SK-N-SH treated with all-trans-retinoic acid at 6 μM for 48 hours (cell line): ENCODE results near the gene HIBCH.
"Not testable (repeated sequence)": the region's sequence is repeated elsewhere in the genome, so short reads cannot be mapped to it uniquely, and the experiment has no call there.

ENCODE experiments used
- ATAC-seq: fragments of 200-7000 bp; cut with Tn5 transposase; 3 replicates; pipeline ENCODE4 v1.9.1; 2020; ENCODE audit warnings: mild to moderate bottlenecking, moderate library complexity
- BACH2 ChIP-seq: fragments of 250-450 bp; sonication (Bioruptor Pico); IDR thresholded peaks from 2 replicates; pipeline ENCODE4 v1.9.0; 2021; ENCODE audit warnings: mild to moderate bottlenecking, borderline replicate concordance
- CREB5 ChIP-seq: fragments of 250-450 bp; sonication (Bioruptor Pico); IDR thresholded peaks from 2 replicates; pipeline ENCODE4 v1.5.1; 2020; ENCODE audit warnings: low read depth, mild to moderate bottlenecking, moderate library complexity
- CSDC2 ChIP-seq: fragments of 250-450 bp; sonication (Bioruptor Pico); IDR thresholded peaks from 2 replicates; pipeline ENCODE4 v1.5.0; 2020; ENCODE audit warnings: mild to moderate bottlenecking, moderate library complexity
- ESRRG ChIP-seq: fragments of 250-450 bp; sonication (Bioruptor Pico); IDR thresholded peaks from 2 replicates; pipeline ENCODE4 v1.6.1; 2021; ENCODE audit warnings: mild to moderate bottlenecking
- GLIS3 ChIP-seq: fragments of 250-450 bp; sonication (Bioruptor Pico); IDR thresholded peaks from 2 replicates; pipeline ENCODE4 v1.5.0; 2020; ENCODE audit warnings: mild to moderate bottlenecking, moderate library complexity
- ISL1 ChIP-seq: fragments of 250-450 bp; sonication (Bioruptor Pico); IDR thresholded peaks from 2 replicates; pipeline ENCODE4 v2.1.2; 2022; ENCODE audit warnings: mild to moderate bottlenecking, moderate library complexity
- OSR1 ChIP-seq: fragments of 250-450 bp; sonication (Bioruptor Pico); IDR thresholded peaks from 2 replicates; pipeline ENCODE4 v1.8.0; 2022; ENCODE audit warnings: moderate library complexity, mild to moderate bottlenecking, inconsistent platforms
- PATZ1 ChIP-seq: fragments of 250-450 bp; sonication (Bioruptor Pico); IDR thresholded peaks from 2 replicates; pipeline ENCODE4 v1.8.0; 2020; ENCODE audit warnings: mild to moderate bottlenecking, moderate library complexity, borderline replicate concordance
- POU6F1 ChIP-seq: fragments of 250-450 bp; sonication (Bioruptor Pico); IDR thresholded peaks from 2 replicates; pipeline ENCODE4 v1.8.0; 2021; ENCODE audit warnings: low read depth, mild to moderate bottlenecking, moderate library complexity, borderline replicate concordance
- PPARA ChIP-seq: fragments of 250-450 bp; sonication (Bioruptor Pico); IDR thresholded peaks from 2 replicates; pipeline ENCODE4 v1.5.0; 2020; ENCODE audit warnings: mild to moderate bottlenecking, borderline replicate concordance
- RARB ChIP-seq: fragments of 250-450 bp; sonication (Bioruptor Pico); IDR thresholded peaks from 2 replicates; pipeline ENCODE4 v1.8.0; 2021; ENCODE audit warnings: mild to moderate bottlenecking, moderate library complexity
- SNAI2 ChIP-seq: fragments of 250-450 bp; sonication (Bioruptor Pico); IDR thresholded peaks from 2 replicates; pipeline ENCODE4 v1.5.0; 2020; ENCODE audit warnings: mild to moderate bottlenecking, moderate library complexity
- TCF4 ChIP-seq: fragments of 250-450 bp; sonication (Bioruptor Pico); IDR thresholded peaks from 2 replicates; pipeline ENCODE4 v1.8.0; 2021; ENCODE audit warnings: mild to moderate bottlenecking, moderate library complexity, borderline replicate concordance
- TOX ChIP-seq: fragments of 250-450 bp; sonication (Bioruptor Pico); IDR thresholded peaks from 2 replicates; pipeline ENCODE4 v1.8.0; 2021; ENCODE audit warnings: mild to moderate bottlenecking, moderate library complexity, borderline replicate concordance
- TSHZ2 ChIP-seq: fragments of 250-450 bp; sonication (Bioruptor Pico); IDR thresholded peaks from 2 replicates; pipeline ENCODE4 v1.5.0; 2020; ENCODE audit warnings: mild to moderate bottlenecking, moderate library complexity
- ZC3H10 ChIP-seq: fragments of 250-450 bp; sonication (Bioruptor Pico); IDR thresholded peaks from 2 replicates; pipeline ENCODE4 v1.5.1; 2021; ENCODE audit warnings: mild to moderate bottlenecking, moderate library complexity
- ZFP3 ChIP-seq: fragments of 250-450 bp; sonication (Bioruptor Pico); IDR thresholded peaks from 2 replicates; pipeline ENCODE4 v1.5.0; 2020; ENCODE audit warnings: mild to moderate bottlenecking, moderate library complexity
- ZNF565 ChIP-seq: fragments of 450-650 bp; formaldehyde crosslinking; conservative IDR thresholded peaks from 2 replicates; pipeline ENCODE4 v1.5.0; 2020; ENCODE audit warnings: low read depth, mild to moderate bottlenecking, moderate library complexity
- ZNF70 ChIP-seq: fragments of 450-650 bp; formaldehyde crosslinking; IDR thresholded peaks from 2 replicates; pipeline ENCODE4 v1.5.0; 2020; ENCODE audit warnings: mild to moderate bottlenecking, moderate library complexity
- ZNF8 ChIP-seq: fragments of 450-650 bp; formaldehyde crosslinking; IDR thresholded peaks from 2 replicates; pipeline ENCODE4 v1.5.0; 2020; ENCODE audit warnings: mild to moderate bottlenecking, moderate library complexity

HIBCH gene

GRCh38 chr2:190315273-190315672 is 4.4 kb downstream of the HIBCH start (continued):
- TF ChIP-seq TSHZ2 (CRISPR knock-in tag) (no peak), GLIS3 (no peak)

- ATAC-seq, result no peak
- no peak for TF ChIP-seq TOX (CRISPR knock-in tag)
- no peak for TF ChIP-seq POU6F1 (CRISPR knock-in tag)
- TF ChIP-seq ZNF70 (CRISPR knock-in tag), result no peak
- no peak for TF ChIP-seq TCF4
- no peak for TF ChIP-seq BACH2 (CRISPR knock-in tag)
- TF ChIP-seq, all 23 proteins: peak for 0
These were observed 5.7 kb downstream of the HIBCH start for GRCh38 chr2:190313880-190314279.

GRCh38 chr2:190312635-190313025 is 7.0 kb downstream of the HIBCH start:
- ATAC-seq, result not testable (repeated sequence)

GRCh38 chr2:190311893-190312634 is 7.6 kb downstream of the HIBCH start:
- no peak for TF ChIP-seq ESRRG
- no peak for TF ChIP-seq RARB (CRISPR knock-in tag)
- TF ChIP-seq ZFP3 (CRISPR knock-in tag), result no peak
- TF ChIP-seq OSR1 (CRISPR knock-in tag), result no peak
- TF ChIP-seq, all 23 proteins: peak for 0
- ATAC-seq, result no peak

- no peak for ATAC-seq
- TF ChIP-seq ZNF565 (CRISPR knock-in tag) (no peak), PPARA (CRISPR knock-in tag) (no peak), SNAI2 (CRISPR knock-in tag) (no peak), OSR1 (CRISPR knock-in tag) (no peak), BACH2 (CRISPR knock-in tag) (no peak), TCF4 (no peak), ZC3H10 (no peak), CREB5 (CRISPR knock-in tag) (no peak), CSDC2 (CRISPR knock-in tag) (no peak), ISL1 (CRISPR knock-in tag) (no peak), ZFP3 (CRISPR knock-in tag) (no peak), ESRRG (no peak), ZNF8 (CRISPR knock-in tag) (no peak), TSHZ2 (CRISPR knock-in tag) (no peak), TOX (CRISPR knock-in tag) (no peak), PATZ1 (CRISPR knock-in tag) (no peak), POU6F1 (CRISPR knock-in tag) (no peak)
These were observed 11.6 kb downstream of the HIBCH start for GRCh38 chr2:190308031-190308430.
